Posterior cingulate gyrus (tissue), 11 donors: ENCODE results near the gene HSPA12A.

Source experiments
- DNase-seq, 10 donors: peaks; one replicate each; pipeline versions ENCODE4 v3.0.0 to v3.0.0-alpha.2; 2020 to 2021; ENCODE audit warnings: mixed read lengths in 3 of 10
- intact Hi-C: fragments of 100-400 bp; cut with DNase I; formaldehyde crosslinking; loops from one replicate; pipeline ENCODE4 v1.15.1; 2023

Gene HSPA12A

GRCh38 chr10:116771959-116772585, 29.7 kb upstream of the HSPA12A start:
- DNase-seq = no peak
- intact Hi-C loops = no loop called here

- intact Hi-C loops = no loop called here
- no peak for DNase-seq
Measured at GRCh38 chr10:116771101-116771958, 29.0 kb upstream of the HSPA12A start.

- intact Hi-C loops = no loop called here
- no peak for DNase-seq
Measured at GRCh38 chr10:116770281-116770680, 27.9 kb upstream of the HSPA12A start.

- no peak for DNase-seq
- intact Hi-C loops = no loop called here
Measured at GRCh38 chr10:116769791-116770190, 27.4 kb upstream of the HSPA12A start.

GRCh38 chr10:116769368-116769767, 27.0 kb upstream of the HSPA12A start:
- no peak for DNase-seq
- intact Hi-C loops = no loop called here

- intact Hi-C loops = no loop called here
- no peak for DNase-seq
Measured at GRCh38 chr10:116768786-116769185, 26.4 kb upstream of the HSPA12A start.

- intact Hi-C loops = no loop called here
- no peak for DNase-seq
Measured at GRCh38 chr10:116766837-116767634, 24.7 kb upstream of the HSPA12A start.

- intact Hi-C loops = no loop called here
- DNase-seq = no peak
Measured at GRCh38 chr10:116766241-116766827, 24.0 kb upstream of the HSPA12A start.

GRCh38 chr10:116765648-116766081, 23.3 kb upstream of the HSPA12A start:
- peak in 6 of 10 donors; percentile 36 to 92 (median 64) for DNase-seq
- intact Hi-C loops = no loop called here

GRCh38 chr10:116764979-116765378, 22.6 kb upstream of the HSPA12A start:
- intact Hi-C loops = no loop called here

GRCh38 chr10:116763440-116763839, 21.1 kb upstream of the HSPA12A start:
- DNase-seq = peak in 3 of 10 donors; percentile 19 to 65 (median 42)
- intact Hi-C loops = no loop called here

More at GRCh38 chr10:116764979-116765378, 22.6 kb upstream of the HSPA12A start:
- no peak for DNase-seq

- intact Hi-C loops = no loop called here
- DNase-seq = peak in 7 of 10 donors; percentile 36 to 82 (median 57)
Measured at GRCh38 chr10:116761883-116762282, 19.5 kb upstream of the HSPA12A start.

GRCh38 chr10:116760919-116761318, 18.6 kb upstream of the HSPA12A start:
- intact Hi-C loops = no loop called here
- DNase-seq = peak in 1 of 10 donors; percentile 23

GRCh38 chr10:116757246-116757645, 14.9 kb upstream of the HSPA12A start:
- no peak for DNase-seq
- intact Hi-C loops = no loop called here

GRCh38 chr10:116756277-116756676, 13.9 kb upstream of the HSPA12A start:
- intact Hi-C loops = no loop called here
- peak; percentile 62 to 97 (median 75) for DNase-seq

GRCh38 chr10:116753759-116754158, 11.4 kb upstream of the HSPA12A start:
- no peak for DNase-seq
- intact Hi-C loops = no loop called here

- peak; percentile 50 to 96 (median 71) for DNase-seq
- intact Hi-C loops = no loop called here
Measured at GRCh38 chr10:116752969-116753665, 10.8 kb upstream of the HSPA12A start.

- no peak for DNase-seq
- intact Hi-C loops = no loop called here
Measured at GRCh38 chr10:116752563-116752962, 10.2 kb upstream of the HSPA12A start.

GRCh38 chr10:116748471-116748870, 6.1 kb upstream of the HSPA12A start:
- intact Hi-C loops = no loop called here
- DNase-seq = no peak

GRCh38 chr10:116748041-116748440, 5.7 kb upstream of the HSPA12A start:
- no peak for DNase-seq
- intact Hi-C loops = no loop called here
